Erythroblast (primary cell): Measurements from ENCODE around the gene MRPL50.

ENCODE experiments used
- DNase-seq, 2 experiments: peaks; one replicate each; lab custom pipeline; 2025; lab: John Stamatoyannopoulos, UW
- GATA1 ChIP-seq: IDR thresholded peaks from 2 replicates; pipeline ENCODE4 v1.6.1; 2011; ENCODE audit warnings: low read depth, mild to moderate bottlenecking, control low read depth, low read length, moderate library complexity
- POLR2A ChIP-seq: IDR thresholded peaks from 2 replicates; pipeline ENCODE4 v1.6.1; 2011; ENCODE audit warnings: mild to moderate bottlenecking, low read length

The MRPL50 gene

DNA sequence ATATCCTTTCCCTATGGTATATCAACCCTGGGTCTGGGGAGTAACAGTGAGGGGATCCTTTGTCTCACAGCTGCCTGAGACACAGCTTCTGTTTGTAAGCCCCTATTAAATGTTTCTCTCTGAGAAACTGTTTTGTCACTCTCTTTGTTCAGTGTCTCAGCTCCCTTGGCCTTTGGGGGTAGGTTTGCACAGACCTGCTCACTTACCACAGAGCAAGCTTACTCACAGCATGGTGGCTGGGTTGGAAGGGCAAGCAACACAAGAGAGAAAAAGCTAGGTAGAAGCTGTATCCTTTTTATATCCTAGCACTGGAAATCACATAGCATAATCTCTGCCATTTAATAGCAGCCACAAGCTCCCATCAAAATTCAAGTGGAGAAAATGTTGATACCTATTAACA, 18.1 kb downstream of the MRPL50 start:
- TF ChIP-seq POLR2A (no peak), GATA1 (no peak)
- DNase-seq = no peak

DNA sequence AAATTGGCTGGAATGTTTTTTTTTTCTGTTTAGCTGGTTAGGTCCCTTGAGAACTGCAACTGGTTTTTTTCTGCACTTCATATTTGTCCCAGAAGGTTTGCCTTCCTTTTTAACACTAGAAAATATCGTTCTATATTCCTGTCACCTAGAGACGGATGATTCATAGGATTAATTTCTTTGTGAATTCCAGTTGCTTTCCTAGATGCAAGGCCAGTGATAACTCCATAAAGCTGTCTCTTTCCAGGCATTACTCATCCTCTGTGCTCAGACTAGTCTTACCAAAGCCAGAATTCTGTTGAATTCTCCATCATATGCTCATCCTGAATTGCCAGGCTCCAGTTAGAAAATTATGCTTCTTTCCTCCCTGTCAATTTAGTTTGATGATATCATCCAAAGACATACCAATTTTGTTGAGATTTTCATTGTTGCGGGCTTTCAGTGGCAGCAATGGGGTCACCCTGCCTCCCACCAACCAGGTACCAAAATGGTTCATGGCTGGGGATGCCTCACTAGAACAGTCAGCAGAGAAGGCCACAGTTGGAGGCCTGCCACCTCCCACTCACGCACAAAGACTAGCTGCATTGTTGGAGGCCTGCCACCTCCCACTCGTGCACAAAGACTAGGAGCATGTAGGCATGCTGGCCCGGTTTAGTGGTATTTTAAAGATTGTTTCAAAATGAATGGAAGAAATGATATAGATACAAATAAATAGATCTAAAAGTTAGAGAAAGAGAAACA, 22.1 kb downstream of the MRPL50 start:
- TF ChIP-seq POLR2A = no peak
- no peak for TF ChIP-seq GATA1
- DNase-seq = no peak

DNA sequence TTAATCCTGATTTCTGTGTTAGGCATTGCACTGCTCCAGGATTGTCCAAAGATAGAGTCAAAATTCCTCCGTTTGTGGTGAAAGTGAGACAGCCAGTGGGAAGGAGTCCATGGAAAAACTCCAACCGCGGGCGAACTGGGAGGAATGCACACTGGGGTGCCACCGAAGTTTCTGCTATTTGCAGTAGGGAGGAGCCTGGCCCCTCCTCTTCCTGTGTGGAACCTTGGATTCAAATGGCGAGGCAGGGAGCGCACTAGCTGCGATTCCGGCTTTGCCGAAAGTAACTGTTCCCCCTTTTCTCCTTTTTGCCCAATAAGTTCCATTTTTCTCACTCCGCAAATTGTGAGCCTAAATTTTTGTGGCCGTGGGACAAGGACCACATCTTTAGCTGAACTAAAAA, 22.9 kb downstream of the MRPL50 start:
- TF ChIP-seq POLR2A (no peak), GATA1 (no peak)
- no peak for DNase-seq

DNA sequence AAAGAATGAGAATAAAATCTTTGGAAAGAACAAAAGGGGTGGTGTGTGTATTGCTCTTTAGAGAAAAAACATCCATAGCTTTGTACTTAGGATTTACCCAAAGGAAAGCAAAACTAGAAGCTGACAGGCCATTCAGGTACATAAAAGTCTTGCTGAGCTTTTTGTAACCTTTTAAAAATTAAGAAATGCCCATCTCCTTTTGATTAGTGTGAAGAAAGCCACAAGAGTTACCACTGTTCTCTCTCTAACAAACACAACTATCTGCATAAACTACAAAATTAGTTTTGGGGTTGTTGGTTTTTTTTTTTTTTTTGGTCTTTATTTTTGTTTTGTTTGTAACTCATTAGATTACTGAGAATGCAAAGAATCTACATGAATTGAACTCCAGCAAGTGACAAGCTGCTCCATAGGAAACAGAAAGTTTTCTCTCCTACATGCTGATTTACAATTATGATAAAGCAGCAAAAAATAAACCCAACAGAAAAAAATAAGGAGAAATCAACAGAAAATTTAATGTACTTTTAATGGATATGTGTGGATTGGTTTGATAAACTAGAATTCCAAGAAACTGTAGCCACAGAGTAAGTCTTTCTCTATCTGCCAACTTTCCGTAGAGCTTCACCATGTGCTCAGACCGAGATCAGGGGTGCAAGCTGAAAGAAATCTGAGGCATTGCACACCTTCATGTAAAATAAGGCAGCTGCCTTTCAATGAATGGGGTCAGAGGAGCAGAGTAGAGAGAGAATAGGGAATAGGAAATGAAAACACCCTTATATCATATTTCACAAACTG, 25.9 kb downstream of the MRPL50 start:
- TF ChIP-seq POLR2A = no peak
- no peak for TF ChIP-seq GATA1
- peak in 1 of 2 experiments; percentile 12 for DNase-seq

DNA sequence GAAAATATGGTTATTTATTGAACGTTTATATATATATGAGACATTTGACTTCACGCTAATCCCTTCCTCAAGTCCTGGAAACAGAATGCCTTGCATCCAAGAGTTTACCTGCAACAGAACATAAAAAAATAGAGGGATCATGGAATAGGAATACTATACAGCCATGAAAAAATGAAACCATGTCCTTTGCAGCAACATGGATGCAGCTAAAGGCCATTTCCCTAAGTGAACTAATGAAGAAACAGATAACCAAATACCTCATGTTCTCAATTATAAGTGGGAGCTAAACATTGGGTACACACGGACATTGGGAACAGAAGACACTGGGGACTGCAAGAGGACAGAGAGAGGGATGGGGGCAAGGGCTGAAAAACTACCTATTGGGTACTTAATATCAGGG, 26.6 kb downstream of the MRPL50 start:
- no peak for DNase-seq
- TF ChIP-seq GATA1 = no peak

DNA sequence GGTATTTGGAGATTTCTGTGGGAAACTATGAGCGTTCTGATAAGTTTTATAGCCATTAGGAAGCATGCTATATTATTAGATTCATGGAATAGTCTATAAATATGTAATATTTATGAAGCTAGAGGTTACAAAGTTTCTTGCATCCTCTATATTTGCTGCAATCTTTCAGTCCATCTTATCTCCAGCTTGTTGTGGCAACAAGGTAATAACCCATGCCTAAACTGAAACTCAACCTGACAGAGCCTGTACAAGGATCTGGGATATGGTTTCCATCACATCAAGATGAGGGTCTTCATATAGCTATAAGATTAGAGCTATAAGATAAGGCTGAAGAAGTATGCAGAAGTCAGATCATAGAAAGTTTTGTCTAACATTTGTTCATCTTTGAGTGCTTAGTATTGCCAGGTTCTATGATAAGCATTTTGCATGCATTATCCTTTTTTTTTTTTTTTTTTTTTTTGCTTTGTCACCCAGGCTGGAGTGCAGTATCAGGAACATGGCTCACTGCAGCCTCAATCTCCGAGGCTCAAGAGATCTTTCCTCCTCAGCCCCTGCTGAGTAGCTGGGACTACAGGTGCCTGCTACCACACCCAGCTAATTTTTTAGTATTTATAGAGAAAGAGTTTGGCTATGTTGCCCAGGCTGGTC, 28.4 kb downstream of the MRPL50 start:
- no peak for TF ChIP-seq POLR2A
- no peak for TF ChIP-seq GATA1
- peak; percentile 11 to 41 for DNase-seq

DNA sequence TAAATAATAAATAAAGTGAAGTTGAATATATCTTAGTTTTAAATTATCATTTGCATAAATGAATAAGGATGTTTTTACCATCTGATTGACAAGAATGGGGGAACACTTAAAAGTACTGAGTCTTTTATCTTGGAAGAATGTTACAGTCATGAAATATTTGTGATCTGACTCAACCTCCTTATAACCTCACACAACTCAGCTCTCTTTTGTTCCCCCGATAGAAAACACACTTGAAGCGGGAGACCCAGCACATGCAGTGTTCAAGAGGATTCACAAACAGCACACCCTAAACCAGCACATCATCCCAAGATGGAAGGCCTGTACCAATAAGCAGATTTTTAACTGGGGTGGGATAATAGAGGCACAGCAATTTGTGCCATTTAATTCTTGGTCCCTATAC, 29.1 kb downstream of the MRPL50 start:
- TF ChIP-seq POLR2A (no peak), GATA1 (no peak)
- peak in 1 of 2 experiments; percentile 4 for DNase-seq

DNA sequence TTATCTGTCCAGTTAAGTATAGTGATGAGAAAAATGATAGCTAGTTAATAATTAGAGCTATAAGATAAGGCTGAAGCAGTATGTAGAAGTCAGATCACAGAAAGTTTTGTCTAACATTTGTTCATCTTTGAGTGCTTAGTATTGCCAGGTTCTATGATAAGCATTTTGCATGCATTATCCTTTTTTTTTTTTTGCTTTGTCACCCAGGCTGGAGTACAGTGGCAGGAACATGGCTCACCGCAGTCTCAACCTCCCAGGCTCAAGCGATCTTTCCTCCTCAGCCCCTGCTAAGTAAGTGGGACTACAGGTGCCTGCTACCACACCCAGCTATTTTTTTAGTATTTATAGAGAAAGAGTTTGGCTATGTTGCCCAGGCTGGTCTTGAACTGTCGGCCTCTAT, 31.1 kb downstream of the MRPL50 start:
- DNase-seq = peak; percentile 4 to 9
- no peak for TF ChIP-seq GATA1
- no peak for TF ChIP-seq POLR2A

DNA sequence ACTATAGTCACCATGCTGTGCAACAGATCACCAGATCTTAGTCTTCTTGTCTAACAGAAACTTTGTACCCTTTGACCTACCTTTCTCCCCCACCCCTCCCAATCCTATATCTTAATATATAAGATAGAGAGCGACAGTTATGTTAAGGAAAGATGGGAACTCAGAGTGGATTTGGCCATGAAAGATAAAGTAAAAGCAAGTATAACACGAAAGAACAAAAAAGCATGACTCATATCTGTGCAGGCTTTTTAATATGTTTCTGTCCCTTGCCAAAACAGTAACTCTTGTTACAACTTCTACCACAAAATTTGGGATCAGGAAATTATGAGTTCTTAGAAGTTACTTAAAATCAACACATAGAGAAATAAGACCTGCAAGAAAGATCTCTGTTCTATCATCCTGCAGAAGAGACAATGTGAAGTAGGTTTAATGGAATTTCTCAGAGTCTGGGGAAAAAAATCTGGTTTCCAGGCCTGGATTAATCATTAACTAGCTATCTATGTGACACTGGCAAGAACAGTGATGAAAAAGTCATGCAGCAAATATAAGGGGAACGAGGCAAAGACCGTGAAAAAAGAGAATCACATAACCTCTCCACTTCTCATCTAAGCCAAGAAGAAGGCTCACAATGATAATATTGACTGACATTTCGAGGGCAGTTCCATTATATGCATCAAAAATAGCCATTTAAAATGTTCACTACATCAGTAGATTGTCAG, 32.2 kb downstream of the MRPL50 start:
- DNase-seq = peak; percentile 22 to 62
- TF ChIP-seq GATA1 = no peak
- TF ChIP-seq POLR2A = no peak

DNA sequence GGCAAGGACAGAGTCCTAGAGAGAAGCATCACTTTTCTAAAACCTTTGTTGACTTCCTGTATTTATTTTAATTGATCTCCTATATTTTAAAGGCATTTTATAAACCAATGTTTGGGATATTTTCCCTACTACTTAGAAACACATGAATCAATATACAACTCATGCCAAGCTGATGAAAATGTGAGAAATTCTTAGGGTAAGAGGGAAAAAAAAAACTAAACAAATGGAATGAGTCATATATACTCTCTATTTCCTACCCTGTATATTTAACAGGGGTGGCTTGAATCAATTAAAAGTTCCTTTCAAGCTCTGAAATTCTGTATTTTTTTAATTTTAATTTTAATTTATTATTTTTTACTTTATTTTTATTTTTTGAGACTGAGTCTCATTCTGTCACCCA, 33.2 kb downstream of the MRPL50 start:
- TF ChIP-seq POLR2A (no peak), GATA1 (no peak)
- DNase-seq = no peak

DNA sequence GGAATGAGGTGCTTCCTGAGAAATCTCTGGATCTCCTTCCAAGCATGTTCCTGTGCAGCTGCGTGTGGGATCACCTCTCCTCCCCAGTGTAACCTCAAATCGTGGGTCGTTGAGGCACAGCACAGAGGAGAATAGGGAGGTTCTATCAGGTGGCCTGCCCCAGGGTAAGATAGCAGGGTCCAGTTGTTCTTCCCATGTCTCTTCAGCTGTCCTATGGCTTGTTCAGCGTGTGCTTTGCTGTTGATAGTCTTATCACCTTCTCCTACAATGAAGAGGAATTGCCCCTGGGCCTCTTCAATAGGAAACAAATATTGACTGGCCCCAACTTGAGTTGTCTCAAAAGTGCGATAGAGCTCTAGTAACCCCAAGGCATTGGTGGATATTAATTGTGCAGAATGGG, 36.0 kb downstream of the MRPL50 start:
- TF ChIP-seq GATA1 = no peak
- peak in 1 of 2 experiments; percentile 65 for DNase-seq

DNA sequence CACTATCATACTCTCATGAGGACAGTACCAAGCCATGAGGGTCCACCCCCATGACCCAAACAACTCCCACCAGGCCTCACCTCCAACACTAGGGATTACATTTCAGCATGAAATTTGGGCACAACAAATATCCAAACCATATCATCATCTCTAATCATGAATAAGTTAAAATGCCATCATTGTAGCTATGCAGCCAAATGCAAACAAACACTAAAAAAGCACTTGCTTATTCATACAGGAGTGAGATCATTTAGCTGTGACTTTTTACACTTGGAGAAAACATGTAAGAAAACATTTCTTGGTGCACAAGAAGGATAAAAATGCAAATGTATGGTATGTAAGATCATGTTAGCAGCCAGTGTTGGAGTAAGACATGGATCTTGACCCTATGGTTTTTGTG, 37.8 kb downstream of the MRPL50 start:
- no peak for DNase-seq
- TF ChIP-seq POLR2A = no peak
- no peak for TF ChIP-seq GATA1

DNA sequence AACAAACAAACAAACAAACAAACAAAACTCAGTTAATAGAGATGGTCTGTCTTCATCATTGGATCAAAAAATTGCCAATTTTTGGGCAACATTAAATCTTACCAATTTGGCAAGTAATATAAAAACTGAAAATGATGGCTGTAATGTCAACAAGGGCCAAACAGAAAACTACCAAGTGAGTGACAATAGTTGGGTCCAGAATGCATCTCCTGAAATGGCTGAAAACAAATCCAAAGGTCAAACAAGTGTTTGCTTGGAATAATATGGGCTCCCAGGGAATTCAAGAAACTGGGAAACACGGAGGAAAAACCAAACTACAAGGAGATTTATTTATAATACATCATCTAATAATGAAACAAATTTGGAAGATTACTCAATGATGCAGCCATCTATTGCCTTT, 38.7 kb downstream of the MRPL50 start:
- DNase-seq = no peak
- TF ChIP-seq GATA1 = no peak
- TF ChIP-seq POLR2A = no peak

DNA sequence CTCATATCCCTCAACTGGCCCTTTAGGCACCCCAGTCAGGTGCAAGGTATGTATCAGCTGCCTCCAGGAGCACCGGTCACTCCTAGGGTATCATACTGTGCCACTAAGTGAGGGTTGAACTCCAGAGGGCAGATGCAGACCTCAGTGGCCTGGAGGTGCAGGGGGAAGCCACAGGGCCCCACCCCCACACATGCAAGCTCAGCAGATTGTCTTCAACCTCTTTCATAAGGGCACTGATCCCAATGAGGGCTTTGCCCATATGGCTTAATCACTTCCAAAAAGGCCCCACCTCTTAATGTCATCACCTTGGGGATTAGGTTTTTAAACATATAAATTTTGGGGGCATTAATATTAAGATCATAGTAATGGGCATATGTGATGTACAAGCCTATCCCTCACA, 41.8 kb downstream of the MRPL50 start:
- no peak for DNase-seq
- no peak for TF ChIP-seq POLR2A
- TF ChIP-seq GATA1 = no peak
